ENCODE measurements around the gene UXS1. TPM values are rescaled to one million over a fixed set of nuclear protein-coding genes. Genes with fewer than 3 reads are reported as not detected.

Gene UXS1
- total RNA-seq, 4 donors from 2014 or later = 37.0 to 86.6 (median 62.5) TPM

- in situ Hi-C loops (cut with MboI; ENCODE audit: low pct_ligation_motif_present in 1 of 4, low pct_unique_long_range_greater_than_20kb in 1 of 4, low sequenced_read_pairs in 3 of 4) = no loop called here
- 78 to 81% methylated on average over 6 of the region's 6 CpGs for WGBS, 2 donors (ENCODE audit: low coverage in 1 of 2)
- intact Hi-C loops (cut with DNase I; ENCODE audit: low total_unique reads) = no loop called here
- H3K4me1 ChIP-seq = no peaks in the 10 kb centered on the region
- H3K9me3 ChIP-seq = no peaks in the 10 kb centered on the region
- no peak overlapping the region for H3K27ac ChIP-seq
- no peaks in the 10 kb centered on the region for H3K27me3 ChIP-seq
- no peaks in the 10 kb centered on the region for H3K36me3 ChIP-seq
- H3K4me3 ChIP-seq = no peak overlapping the region
- no peak for DNase-seq
- TF ChIP-seq POLR2A (IDR thresholded peaks at IDR 0.05) (no peak), POLR2AphosphoS5 (IDR thresholded peaks at IDR 0.05) (no peak), CTCF (IDR thresholded peaks at IDR 0.05) (no peak), EP300 (IDR thresholded peaks at IDR 0.05; ENCODE audit: low read depth) (no peak)
Observed at GRCh38 chr2:106053581-106053980, 140.5 kb downstream of the UXS1 start.

GRCh38 chr2:106053116-106053515 lies 141.0 kb downstream of the UXS1 start:
- no peak overlapping the region for H3K4me3 ChIP-seq
- in situ Hi-C loops (cut with MboI; ENCODE audit: low pct_ligation_motif_present in 1 of 4, low pct_unique_long_range_greater_than_20kb in 1 of 4, low sequenced_read_pairs in 3 of 4) (no loop called here), intact Hi-C loops (cut with DNase I; ENCODE audit: low total_unique reads) (no loop called here)
- no peaks in the 10 kb centered on the region for H3K4me1 ChIP-seq
- 31 to 54% methylated on average over 2 of the region's 2 CpGs for WGBS, 2 donors (ENCODE audit: low coverage in 1 of 2)
- no peak for DNase-seq
- no peaks in the 10 kb centered on the region for H3K9me3 ChIP-seq
- TF ChIP-seq CTCF (IDR thresholded peaks at IDR 0.05) (no peak), EP300 (IDR thresholded peaks at IDR 0.05; ENCODE audit: low read depth) (no peak), POLR2AphosphoS5 (IDR thresholded peaks at IDR 0.05) (no peak), POLR2A (IDR thresholded peaks at IDR 0.05) (no peak)
- no peaks in the 10 kb centered on the region for H3K27me3 ChIP-seq
- no peak overlapping the region for H3K27ac ChIP-seq
- no peaks in the 10 kb centered on the region for H3K36me3 ChIP-seq

DNA sequence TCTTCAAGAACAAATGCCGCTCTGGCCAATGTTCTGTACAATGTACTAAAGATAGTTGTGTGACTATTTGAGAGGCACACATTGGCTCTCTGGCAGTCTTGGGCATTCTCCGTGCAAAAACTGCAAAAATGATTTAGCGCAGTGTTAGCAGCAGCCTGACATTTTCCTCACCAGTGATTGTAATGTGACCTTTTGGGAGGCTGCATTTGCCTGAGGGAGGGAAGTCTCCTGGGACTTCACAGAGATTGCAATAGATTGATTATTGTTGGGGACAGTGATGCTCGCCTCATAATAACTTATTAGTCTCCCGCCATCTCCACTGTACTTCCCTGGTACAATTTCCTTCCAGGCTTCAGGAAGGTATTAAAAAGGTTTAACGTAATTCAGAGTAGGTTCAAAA lies 149.2 kb downstream of the UXS1 start:
- Histone ChIP-seq H3K36me3 (no peaks in the 10 kb centered on the region), H3K4me3 (no peak overlapping the region), H3K4me1 (no peaks in the 10 kb centered on the region), H3K27me3 (no peaks in the 10 kb centered on the region), H3K27ac (no peak overlapping the region), H3K9me3 (no peaks in the 10 kb centered on the region)
- intact Hi-C loops (cut with DNase I; ENCODE audit: low total_unique reads) = no loop called here
- 73 to 91% methylated on average over 4 to 6 of the region's 6 CpGs for WGBS, 2 donors (ENCODE audit: low coverage in 1 of 2)
- in situ Hi-C loops (cut with MboI; ENCODE audit: low pct_ligation_motif_present in 1 of 4, low pct_unique_long_range_greater_than_20kb in 1 of 4, low sequenced_read_pairs in 3 of 4) = no loop called here
- no peak for DNase-seq
- no peak for TF ChIP-seq POLR2AphosphoS5 (IDR thresholded peaks at IDR 0.05)
- no peak for TF ChIP-seq EP300 (IDR thresholded peaks at IDR 0.05; ENCODE audit: low read depth)
- TF ChIP-seq POLR2A (IDR thresholded peaks at IDR 0.05) = no peak
- no peak for TF ChIP-seq CTCF (IDR thresholded peaks at IDR 0.05)

DNA sequence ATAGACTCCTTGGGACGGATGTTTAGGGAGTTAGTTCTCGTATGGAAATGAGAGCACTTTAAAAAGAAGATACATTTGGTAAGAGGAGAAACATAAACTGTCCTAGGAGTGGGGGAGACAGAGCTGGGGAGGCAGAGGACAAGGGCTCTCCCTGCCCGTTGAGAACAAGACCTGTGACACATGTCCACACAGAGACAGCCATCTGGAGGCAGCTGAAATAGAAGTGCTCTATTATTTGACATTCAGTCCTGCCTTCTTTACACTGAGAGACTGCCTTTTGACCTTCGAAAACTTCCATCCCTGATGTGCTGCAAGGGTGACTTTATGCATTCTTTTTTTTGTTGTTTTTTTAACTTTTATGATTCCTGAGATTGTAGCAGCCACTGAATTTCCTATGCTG lies 150.1 kb downstream of the UXS1 start:
- Histone ChIP-seq H3K4me1 (no peaks in the 10 kb centered on the region), H3K9me3 (no peaks in the 10 kb centered on the region), H3K27ac (no peak overlapping the region), H3K36me3 (no peaks in the 10 kb centered on the region), H3K27me3 (no peaks in the 10 kb centered on the region), H3K4me3 (no peak overlapping the region)
- in situ Hi-C loops (cut with MboI; ENCODE audit: low pct_ligation_motif_present in 1 of 4, low pct_unique_long_range_greater_than_20kb in 1 of 4, low sequenced_read_pairs in 3 of 4) (no loop called here), intact Hi-C loops (cut with DNase I; ENCODE audit: low total_unique reads) (no loop called here)
- TF ChIP-seq EP300 (IDR thresholded peaks at IDR 0.05; ENCODE audit: low read depth) = no peak
- no peak for TF ChIP-seq CTCF (IDR thresholded peaks at IDR 0.05)
- no peak for TF ChIP-seq POLR2A (IDR thresholded peaks at IDR 0.05)
- no peak for TF ChIP-seq POLR2AphosphoS5 (IDR thresholded peaks at IDR 0.05)
- 70 to 92% methylated on average over 2 to 4 of the region's 4 CpGs for WGBS, 2 donors (ENCODE audit: low coverage in 1 of 2)
- DNase-seq = no peak

All from transverse colon (tissue), 4 donors.